NCI-H146 treated with DMSO at 0.1 percent for 48 hours (cell line): ENCODE measurements around the gene UQCRC1.

Experiments used
- DNase-seq: peaks from one replicate; lab custom pipeline; 2025; ENCODE audit not compliant: unreplicated experiment; lab: John Stamatoyannopoulos, UW

UQCRC1 gene

DNA sequence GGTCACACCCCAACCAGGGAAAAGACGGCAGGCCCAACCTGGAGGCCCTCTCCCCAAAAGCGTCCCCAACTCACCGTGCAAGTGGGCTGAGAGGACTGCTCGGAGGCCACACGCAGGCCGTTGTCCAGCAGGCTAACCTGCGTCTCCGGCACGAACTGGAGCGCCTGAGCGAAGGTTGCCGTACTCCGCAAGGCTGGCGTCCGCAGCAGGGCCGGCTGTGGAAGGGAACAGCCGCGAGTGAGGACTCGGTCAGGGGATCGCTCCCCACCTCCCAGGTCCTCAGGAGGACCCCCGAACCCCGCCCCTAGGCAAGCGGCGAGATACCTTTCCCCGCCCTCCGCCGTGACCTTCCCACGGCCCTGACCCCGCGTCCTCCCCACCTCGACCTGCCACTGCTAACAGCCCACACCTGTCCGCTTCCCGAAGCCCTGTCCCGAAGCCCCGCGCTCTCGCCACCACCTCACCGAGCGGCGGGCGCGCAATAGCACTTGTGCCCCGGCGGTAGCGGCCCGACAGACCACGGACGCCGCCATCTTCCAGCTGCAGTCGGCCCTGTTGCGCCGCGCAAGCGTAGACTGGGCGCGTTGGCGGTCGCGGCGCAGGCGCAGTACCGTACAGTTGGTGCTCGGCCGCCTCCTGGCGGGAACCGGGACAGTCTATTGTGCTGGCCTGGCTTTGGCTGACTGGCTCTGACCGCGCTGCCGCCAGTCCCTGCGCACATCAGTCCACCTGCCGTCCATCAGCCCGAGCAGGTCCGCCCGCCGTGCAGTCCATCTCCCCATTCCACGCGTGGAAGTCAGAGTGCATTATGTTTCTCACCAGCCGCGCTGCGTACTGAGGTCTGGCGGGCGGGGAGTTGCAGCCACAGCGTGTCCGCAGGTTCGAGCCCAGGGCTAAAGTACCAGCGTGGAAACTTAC, at the start of gene UQCRC1:
Gene UQCRC1, minus strand, starts transcription at position 559 of the 918 bp plus-strand sequence. Its CDS starts 26 bp downstream, at position 533.
- peak; percentile 63 for DNase-seq

- no peak for DNase-seq
These were observed 47.4 kb upstream of the UQCRC1 start for GRCh38 chr3:48656841-48657281.

DNA sequence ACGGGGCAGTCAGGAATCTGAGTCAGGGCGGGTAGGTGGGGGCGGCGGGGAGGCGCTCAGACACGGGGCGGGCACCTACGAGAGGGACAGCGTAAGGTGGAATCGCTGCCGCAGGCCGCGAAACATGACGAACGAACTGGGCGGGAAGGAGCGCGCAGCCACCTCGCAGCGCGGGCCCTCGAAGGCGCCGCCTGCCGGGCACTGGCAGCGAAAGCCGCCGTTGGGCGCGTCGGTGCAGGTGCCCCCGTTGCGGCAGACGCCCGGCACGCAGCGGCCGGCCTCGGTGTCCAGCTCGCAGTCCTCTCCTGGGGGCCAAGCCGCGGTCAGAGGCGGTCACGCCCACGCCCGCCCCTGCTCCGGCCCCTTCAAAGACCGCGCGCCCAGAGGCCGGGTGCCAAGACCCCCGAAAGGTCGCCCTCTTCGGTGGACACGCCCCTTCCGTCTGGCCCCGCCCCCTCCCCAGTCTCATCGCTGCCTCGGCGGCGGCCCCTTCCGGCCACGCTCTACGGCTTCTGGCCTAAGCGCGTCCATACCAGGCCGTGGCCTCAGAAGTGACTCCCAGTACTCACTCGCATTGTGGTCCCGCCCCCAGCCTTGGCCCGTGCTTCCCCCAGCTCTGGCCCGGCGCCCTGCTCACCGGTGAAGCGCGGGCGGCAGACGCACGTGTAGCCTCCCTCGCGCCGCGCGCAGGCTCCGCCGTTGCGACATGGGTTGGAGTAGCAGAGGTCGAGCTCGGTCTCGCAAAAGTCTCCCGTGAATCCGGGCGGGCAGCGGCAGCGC, 46.8 kb upstream of the UQCRC1 start:
- no peak for DNase-seq

DNA sequence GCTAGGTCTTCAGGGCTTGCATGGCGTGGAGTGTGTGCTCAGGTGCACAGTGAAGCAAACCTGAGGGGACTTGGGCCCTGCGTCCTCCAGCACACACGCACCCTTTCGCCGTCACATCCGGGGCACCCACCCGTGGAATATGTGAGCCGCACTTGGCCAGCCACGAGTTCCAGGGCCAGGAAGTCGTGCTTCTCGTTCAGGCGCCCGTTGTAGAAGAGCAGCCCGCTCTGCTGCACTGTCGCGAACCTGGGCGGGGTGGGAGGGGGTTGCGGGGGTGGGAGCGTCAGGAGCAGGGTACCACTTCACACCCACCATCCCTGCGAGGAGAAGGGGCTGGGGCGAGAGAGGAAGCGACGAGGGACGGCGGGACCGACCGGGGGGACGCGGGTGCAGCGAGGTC, 46.2 kb upstream of the UQCRC1 start:
- no peak for DNase-seq

DNA sequence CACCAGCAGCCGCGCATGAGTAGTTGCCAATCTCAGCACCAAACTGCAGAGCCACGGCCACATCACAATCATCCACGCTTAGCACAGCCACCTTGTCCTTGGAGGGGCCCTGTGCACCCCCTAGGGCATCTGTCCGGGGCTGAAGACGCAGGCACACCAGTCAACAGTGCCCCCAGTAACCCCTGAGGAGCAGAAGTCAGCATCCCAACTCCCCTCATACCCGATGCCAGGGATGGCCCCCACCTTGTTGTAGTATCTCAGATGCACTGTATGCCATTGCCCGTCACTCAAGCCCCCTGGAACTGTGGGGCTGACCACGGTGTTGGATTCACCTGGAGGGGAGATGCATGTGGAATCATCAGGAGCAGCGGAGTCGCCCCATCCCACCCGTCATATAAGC, 45.6 kb upstream of the UQCRC1 start:
- no peak for DNase-seq

DNA sequence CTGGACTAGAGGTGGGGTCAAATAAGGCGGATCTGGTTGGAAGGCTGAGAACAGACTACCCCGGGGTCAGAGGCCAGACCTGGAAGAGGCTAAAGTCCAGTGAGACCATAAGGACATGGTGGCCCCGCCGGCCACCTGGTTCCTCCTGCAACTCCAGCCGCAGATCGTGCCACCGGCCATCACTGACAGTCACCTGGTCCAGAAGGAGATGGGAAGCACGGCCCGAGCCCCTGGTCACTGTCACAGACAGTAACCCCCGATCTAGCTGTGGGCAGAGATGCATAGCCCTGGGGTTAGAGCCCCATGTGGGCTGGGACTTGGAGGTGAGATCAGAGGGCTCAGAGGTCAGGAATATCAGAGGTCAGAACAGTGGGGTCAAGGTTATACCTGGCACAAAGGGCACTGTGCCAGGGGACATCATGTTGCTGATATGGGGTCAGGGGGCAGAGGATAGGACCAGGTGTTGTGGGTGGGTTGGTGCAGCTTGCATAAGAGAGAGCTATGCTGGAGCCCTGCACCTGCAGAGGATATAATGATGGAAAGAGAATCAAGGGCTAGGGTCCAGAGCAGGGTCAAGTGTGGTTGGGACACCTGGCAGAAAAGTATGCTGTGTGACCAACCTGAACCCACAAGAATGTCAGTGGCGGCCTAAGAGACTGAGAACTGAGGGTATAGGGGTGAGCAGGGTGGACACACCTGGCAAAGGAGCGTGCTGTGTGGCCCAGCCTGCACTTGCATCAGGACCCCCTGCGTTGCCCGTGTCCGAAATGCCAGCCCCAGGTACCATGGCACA, 43.7 kb upstream of the UQCRC1 start:
- DNase-seq: no peak

DNA sequence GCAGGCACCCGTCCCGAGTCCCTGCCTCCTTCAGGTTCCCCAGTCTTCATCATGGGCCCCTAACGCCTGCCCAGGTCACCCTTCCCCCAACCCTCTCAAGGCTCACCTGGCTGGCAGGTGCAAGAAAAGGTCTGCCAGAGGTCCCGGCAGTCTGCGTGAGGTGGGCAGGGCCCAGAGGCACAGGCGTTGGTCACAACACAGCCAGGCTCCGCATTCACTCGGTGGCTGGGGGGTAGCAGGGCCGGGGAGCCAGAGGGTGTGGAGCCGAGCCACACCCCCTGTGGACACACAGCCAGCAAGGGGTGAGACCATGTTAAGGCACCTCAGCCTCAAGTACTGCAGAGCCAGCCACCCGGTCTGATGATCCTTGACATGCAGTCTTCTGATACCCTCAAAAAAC, 42.3 kb upstream of the UQCRC1 start:
- DNase-seq: no peak

DNA sequence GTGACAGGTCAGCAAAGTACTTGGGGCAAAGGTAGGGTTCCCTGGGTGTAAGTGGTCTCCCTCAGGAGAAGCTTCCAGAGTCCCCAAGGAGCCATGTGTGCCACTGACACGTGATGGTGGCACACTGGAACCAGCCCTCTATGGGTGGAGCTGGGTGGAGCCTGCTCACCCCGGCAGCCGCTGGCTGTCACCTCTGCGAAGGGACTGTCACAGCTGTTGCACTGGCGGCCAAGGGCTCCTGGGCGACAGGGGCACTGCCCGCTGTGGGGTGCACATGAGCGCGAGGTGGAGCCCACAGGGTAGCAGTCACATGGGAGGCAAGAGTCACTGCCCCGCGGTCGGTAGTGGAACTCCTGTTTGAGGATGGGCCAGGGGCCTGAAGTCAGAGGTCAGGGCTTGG, 41.3 kb upstream of the UQCRC1 start:
- no peak for DNase-seq

DNA sequence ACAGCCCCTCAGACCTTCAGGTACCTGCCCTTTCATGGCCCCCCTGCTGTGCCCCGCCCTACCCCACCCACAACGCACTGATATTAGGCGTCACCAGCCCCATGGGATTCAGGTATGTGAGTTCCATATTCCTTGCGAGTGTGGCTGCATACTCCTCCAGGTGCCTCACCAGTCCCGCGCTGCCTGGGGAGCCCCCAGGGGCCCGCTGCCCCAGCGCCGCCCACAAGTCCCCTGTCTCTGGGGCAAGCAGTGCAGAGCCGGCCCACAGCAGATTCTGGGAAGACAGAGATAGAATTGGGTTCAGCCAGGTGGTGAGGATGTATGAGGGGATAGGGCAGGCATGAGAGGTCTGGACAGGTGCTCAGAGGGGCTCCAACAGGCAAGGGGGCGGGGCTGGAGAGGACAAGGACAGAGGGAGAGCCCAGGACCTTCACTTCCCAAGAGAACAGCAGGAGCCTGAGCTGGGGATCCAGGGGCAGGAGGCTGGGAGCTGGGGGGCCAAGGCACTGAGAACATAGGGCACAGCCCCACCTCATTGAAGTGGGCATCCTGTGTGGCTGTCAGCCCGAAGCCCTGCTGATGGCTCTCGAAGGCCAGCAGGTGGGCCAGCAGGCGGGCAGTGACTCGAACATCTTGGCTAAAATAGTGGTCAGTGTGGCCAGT, 38.9 kb upstream of the UQCRC1 start:
- DNase-seq: no peak

DNA sequence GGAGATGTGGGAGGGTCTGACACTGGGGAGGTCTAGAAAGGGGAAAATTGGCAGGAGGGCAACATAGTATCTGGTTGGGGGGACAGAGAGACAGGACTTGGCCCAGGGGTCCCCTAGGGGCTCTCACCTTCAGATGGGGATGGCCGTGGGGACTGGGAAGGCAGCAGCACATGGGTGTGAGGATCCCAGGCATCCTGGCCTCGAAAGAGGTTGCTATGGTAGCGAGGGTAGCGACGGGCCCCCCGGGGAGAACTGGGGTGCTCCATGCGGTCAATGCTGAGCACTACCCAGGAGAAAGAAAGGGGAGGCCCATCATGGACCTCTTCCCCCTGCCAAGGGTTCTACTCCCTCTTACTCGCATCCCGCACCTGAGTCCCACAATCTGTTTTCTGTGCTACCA, 38.3 kb upstream of the UQCRC1 start:
- no peak for DNase-seq

GRCh38 chr3:48644898-48645760, 35.7 kb upstream of the UQCRC1 start:
- DNase-seq: no peak

- no peak for DNase-seq
These were observed 33.2 kb upstream of the UQCRC1 start for GRCh38 chr3:48642605-48643004.

DNA sequence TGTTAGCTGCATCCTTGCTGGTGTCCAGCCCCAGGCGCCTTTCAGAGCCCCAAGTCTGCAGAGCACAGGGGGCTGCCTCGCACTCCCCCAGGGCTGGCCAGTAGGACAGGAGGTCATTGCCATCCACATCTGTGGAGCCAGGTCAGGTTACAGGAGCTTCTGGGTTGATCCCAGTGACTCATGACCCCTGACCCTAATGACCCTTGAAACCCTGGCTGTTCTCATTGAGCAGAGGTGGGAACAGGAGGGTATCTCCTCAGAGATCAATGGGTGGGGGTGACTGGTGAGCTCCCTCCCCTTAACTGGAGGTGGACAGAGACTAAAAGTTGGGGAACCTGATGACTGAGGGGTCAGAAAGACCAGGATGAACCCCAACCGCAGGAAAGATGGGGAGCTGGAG, 31.9 kb upstream of the UQCRC1 start:
- no peak for DNase-seq

DNA sequence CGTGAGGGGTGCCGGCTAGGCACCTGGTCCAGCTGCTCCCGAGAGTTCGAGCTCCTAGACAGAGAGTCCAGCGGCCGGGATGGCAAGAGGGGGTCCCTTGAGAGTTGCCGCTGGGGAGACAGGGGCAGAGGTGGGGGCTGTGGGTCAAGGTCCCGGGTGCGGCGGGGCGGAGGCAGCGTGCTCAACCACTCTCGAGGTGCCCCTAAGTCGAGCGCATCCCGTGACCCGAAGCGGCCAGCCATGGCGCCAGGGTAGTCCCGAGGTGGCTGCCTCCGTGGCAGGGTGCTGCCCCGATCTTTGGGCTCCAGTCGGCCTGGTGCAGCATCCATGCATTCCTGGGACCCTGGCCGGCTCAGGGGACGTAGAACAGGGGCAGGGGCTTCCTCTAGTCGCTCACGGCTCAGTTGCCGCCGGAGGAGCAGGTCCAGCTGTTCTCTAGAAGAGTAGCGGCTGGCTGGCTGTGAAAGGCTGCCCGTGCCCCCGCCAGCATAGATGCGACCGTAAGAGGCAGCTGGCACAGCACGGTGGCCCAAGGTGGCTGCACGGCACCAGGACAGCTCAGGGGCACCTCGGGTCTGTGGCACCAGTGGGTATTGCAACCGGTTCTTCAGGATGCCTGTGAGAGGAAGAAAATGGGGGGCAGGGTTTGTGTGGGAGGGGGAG, 30.6 kb upstream of the UQCRC1 start:
- DNase-seq: no peak

DNA sequence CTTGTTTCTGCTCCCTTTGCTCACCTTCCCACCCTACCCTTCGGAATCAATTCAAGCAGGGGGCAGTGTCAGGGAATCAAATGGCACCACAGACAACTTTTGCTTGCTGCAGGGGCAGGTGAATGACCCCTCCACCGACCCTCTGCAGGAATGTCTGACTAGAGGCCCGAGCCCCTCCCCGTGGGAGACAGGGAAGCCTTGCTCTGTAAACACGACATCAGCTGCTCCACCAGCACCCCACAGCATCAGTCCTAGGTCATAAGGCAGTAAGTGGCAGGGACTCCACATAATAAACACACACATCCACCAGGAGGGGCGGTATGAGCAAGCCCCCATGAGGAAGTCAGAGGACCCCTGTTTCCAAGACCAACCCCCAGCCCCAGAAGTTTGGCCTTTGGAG, 27.9 kb upstream of the UQCRC1 start:
- DNase-seq: no peak

DNA sequence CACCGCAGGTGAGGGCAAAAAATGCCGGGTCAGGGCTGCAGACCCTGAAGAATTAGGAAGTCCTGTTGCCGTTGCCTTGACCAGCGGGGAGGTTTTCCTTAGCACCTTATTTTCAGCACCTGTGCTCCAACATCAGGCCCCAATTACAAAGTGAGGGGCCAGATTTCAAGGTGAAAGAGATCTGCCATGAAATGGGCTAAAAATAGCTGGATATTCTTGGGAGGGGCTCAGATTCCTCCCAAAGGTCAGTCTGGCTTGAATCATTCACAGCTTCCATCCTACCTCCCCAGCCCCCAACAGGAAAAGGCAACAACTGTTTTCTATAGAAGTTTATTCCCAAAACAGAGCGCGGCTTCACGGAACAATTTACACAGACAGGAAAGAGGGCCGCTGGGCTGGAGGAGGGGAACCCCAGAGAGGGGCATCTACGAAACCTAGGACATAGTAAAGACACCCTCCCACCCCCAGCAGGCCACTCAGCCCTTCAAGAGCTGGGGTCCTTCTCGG, 26.8 kb upstream of the UQCRC1 start:
- DNase-seq: no peak

DNA sequence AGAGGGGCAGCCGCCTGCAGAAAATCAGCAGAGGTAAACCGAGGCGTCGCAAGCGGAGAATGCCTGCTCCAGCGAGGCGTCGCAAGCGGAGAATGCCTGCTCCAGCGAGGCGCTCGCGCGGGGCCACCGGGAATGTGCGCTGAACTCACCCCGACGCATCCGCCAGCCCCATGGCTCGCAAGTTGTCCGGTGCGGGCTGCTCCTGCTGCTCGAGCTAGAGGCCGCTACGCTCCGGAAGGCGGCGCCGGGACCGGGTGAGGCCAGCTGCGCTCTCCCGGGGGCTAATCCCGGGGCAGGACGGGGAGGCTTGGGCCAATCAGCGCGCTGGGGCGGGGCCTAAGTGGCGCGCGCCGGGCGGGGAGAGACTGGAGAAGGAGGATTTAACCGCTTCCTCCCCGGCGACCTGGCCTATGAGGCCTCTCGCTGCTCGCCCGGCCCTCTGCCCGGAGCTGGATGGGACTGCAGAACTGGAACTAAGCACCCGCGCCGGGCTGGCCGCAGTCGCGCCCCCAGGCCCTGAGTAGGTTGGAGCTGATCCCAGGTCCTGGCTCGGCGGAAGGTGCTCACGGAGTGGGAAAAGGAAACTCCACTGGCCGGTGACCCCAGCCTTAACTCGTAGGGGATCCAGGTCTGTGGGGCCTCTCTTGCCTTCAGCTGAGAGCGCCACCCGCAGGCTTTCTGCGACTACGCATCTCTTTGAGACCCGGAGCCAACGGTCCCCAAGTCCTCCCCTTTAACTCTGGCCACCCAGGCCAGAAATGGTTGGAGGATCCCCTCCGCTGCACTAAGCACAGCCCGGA, 26.0 kb upstream of the UQCRC1 start, which contains the start of gene SLC26A6:
Gene SLC26A6, minus strand, starts transcription at position 240 of the 800 bp plus-strand sequence. Its CDS starts 68 bp downstream, at position 172.
- DNase-seq: peak; percentile 80

DNA sequence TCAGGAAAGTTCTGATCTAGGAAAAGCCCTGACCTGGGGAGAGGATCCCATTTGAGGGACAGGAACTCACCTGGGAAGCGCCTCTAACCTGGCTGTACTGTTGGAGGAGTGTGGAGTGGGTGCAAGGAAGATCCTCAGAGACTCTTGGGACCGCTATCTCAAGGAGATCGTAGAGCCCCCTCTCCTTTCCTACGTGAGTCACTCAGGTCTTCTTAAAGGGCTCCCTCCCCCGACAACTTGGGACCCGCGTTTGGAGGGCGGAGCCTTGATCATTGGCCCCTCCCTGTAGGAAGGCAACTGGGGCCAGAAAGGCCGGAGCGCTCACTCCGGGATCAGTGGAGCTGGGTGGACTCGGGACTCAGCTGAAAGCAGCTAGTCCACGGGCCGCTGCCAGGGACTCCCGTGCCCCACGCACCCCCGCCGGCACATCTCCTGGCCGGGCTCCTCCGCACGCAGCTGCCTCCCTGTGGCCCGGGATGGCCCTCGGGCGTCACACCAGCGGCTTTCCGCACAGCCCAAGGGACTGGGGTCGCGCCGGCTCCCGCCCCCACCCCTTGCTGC, 25.3 kb upstream of the UQCRC1 start:
- DNase-seq: no peak
